ENCODE measurements around the gene ST6GAL1. TPM values are rescaled to one million over a fixed set of nuclear protein-coding genes. Genes with fewer than 3 reads are reported as not detected.

Gene ST6GAL1
- total and polyA plus RNA-seq, 2 of the 8 experiments (the other 6 are each of a cell fraction or from before 2014, with no cell fraction given), result 62.8 to 80.9 TPM

DNA sequence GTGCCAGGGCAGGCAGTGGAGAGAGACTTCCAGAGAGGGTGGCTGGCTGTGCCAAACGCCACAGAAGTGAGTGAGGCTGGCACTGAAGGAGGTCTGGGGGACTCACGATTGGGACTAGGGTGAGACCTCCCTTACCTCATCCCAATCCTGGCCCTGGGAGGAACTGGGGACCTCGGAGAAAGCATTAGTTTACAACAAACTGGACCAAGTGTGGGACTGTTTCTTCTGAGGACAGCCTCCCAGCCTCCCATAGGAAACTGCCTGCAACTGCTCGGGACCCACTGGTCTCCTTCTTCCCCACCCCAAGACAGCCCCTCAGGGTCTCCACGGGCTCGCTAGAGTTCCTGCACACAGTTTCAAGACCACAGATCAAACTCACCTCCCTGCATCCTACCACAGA, 45.4 kb downstream of the ST6GAL1 start:
- ChIA-PET POLR2A (ENCODE audit: partially characterized antibody) (no interaction called here), CTCF (ENCODE audit: partially characterized antibody) (interaction anchor here (0.8 to 1.2 kb wide), 3 partner anchors 10 to 54 kb away, joined by 3 read pairs; no protein-coding TSS in a partner anchor)
- Histone ChIP-seq H3K9ac (replicated peaks in 1 of 4; ENCODE audit: extremely low read depth in 1 of 4, low read depth in 3 of 4, low read length in 3 of 4) (no peak overlapping the region; a peak in 1 of 7 replicates), H4K91ac (replicated peaks; ENCODE audit: insufficient read length, low read length) (no peak overlapping the region), H2BK5ac (ENCODE audit: low read depth, low read length) (no peak overlapping the region), H3K27ac (ENCODE audit: low read depth, low read length) (0 out of 2 replicates have a peak overlapping the region, but pooled peaks have one; percentile 45), H3K56ac (replicated peaks; ENCODE audit: insufficient read length, low read depth, low read length) (no peak overlapping the region), H3K4me3 (ENCODE audit: extremely low read depth in 1 of 4, insufficient read depth in 2 of 4, low read depth in 3 of 4, low read length in 4 of 4) (no peak overlapping the region), H3K14ac (ENCODE audit: insufficient read length) (no peak overlapping the region), H3K79me2 (ENCODE audit: control insufficient read depth in 1 of 2, insufficient read depth in 2 of 2, low read length in 2 of 2) (peaks cover 0 to 9% of the 10 kb centered on the region in 2 experiments; a peak in 1 of 4 replicates), H4K5ac (ENCODE audit: insufficient read length, low read depth, low read length) (no peak overlapping the region), H3K79me1 (ENCODE audit: low read depth, low read length) (peaks cover 5% of the 10 kb centered on the region), H2AK5ac (ENCODE audit: low read depth, low read length) (no peak overlapping the region), H3K23ac (ENCODE audit: insufficient read length) (no peak overlapping the region), H3K27me3 (replicated peaks in 1 of 4; ENCODE audit: control insufficient read depth in 3 of 4, extremely low read depth in 1 of 4, insufficient read depth in 3 of 4, low read length in 3 of 4) (no peaks in the 10 kb centered on the region), H3K9me3 (ENCODE audit: insufficient read depth in 2 of 2, low read depth in 1 of 2, low read length in 1 of 2) (no peaks in the 10 kb centered on the region), H2AFZ (ENCODE audit: low read length) (no peak overlapping the region), H4K8ac (ENCODE audit: extremely low read depth, insufficient read depth, low read length) (no peak overlapping the region), H2BK20ac (ENCODE audit: low read length) (no peak overlapping the region), H3K18ac (ENCODE audit: extremely low read depth, low read length) (no peak overlapping the region), H2BK15ac (ENCODE audit: low read length) (no peak overlapping the region), H3K4ac (replicated peaks; ENCODE audit: insufficient read length, low read depth, low read length) (no peak overlapping the region), H2BK12ac (ENCODE audit: low read depth, low read length) (no peak overlapping the region), H4K20me1 (replicated peaks in 1 of 2; ENCODE audit: control insufficient read depth in 1 of 2, insufficient read depth in 2 of 2, low read length in 2 of 2) (peaks cover 0 to 2% of the 10 kb centered on the region in 2 experiments), H2BK120ac (replicated peaks; ENCODE audit: low read depth, low read length) (no peak overlapping the region), H3K4me2 (ENCODE audit: insufficient read depth in 1 of 2, low read depth in 2 of 2, low read length in 2 of 2) (no peak overlapping the region), H3K23me2 (ENCODE audit: low read depth, low read length) (no peaks in the 10 kb centered on the region), H3K36me3 (ENCODE audit: control insufficient read depth in 2 of 4, insufficient read depth in 4 of 4, low read length in 3 of 4) (peaks cover 6 to 62% (median 29%) of the 10 kb centered on the region in 4 experiments; a peak in 6 of 8 replicates), H3K4me1 (replicated peaks in 1 of 4; ENCODE audit: control insufficient read depth in 3 of 4, insufficient read depth in 4 of 4, low read length in 3 of 4) (peaks cover 0 to 9% (median 5%) of the 10 kb centered on the region in 4 experiments; a peak in 6 of 7 replicates)
- no peak for TF ChIP-seq RXRA (IDR thresholded peaks at IDR 0.05; ENCODE audit: insufficient read depth, low read depth, low read length)
- TF ChIP-seq POLR2A (IDR thresholded peaks at IDR 0.05; ENCODE audit: control extremely low read depth in 1 of 2, low read depth in 2 of 2, low read length in 2 of 2), result no peak
- no peak for TF ChIP-seq YY1 (IDR thresholded peaks at IDR 0.05; ENCODE audit: low read depth, low read length)
- no peak for TF ChIP-seq CBX8 (IDR thresholded peaks at IDR 0.05; ENCODE audit: borderline replicate concordance, low read depth, low read length)
- no peak for TF ChIP-seq JUND (IDR thresholded peaks at IDR 0.05; ENCODE audit: low read length)
- 82% methylated on average over 4 of the region's 6 CpGs; no CpG with 5 or more reads in 1 of the 2 experiments for WGBS, 2 experiments (ENCODE audit: extremely low coverage in 1 of 2, insufficient coverage in 1 of 2, insufficient read length in 1 of 2, insufficient replicate concordance in 2 of 2, low coverage in 1 of 2, low lambda C conversion rate in 2 of 2, missing lambda C conversion rate in 1 of 2)
- no peak for FAIRE-seq
- no peak for DNase-seq (ENCODE audit: low read depth in 1 of 2, low spot score in 2 of 2)

Measured in H1 (cell line).